HFFc6 (cell line): Measurements from ENCODE around the gene AKAP10. TPM values are rescaled to one million over a fixed set of nuclear protein-coding genes. Genes with fewer than 3 reads are reported as not detected.
"Not testable (repeated sequence)": the region's sequence is repeated elsewhere in the genome, so short reads cannot be mapped to it uniquely, and the experiment has no call there.

Experiments used
- DNase-seq: peaks from one replicate; pipeline ENCODE4 v3.0.0-alpha.2; 2018
- H3K27ac Mint-ChIP-seq: 2 replicates; pipeline ENCODE4 v1.8.0; 2020; ENCODE audit warnings: mild to moderate bottlenecking, mixed read lengths
- H3K27me3 Mint-ChIP-seq: 2 replicates; pipeline ENCODE4 v1.8.0; 2021; ENCODE audit warnings: mild to moderate bottlenecking, moderate library complexity, mixed read lengths; ENCODE audit not compliant: insufficient read depth
- H3K36me3 Mint-ChIP-seq: 2 replicates; pipeline ENCODE4 v1.8.0; 2021; ENCODE audit warnings: low read depth, mixed read lengths
- H3K4me1 Mint-ChIP-seq: 2 replicates; pipeline ENCODE4 v1.8.0; 2020; ENCODE audit warnings: low read depth, mixed read lengths
- H3K4me3 Mint-ChIP-seq: 2 replicates; pipeline ENCODE4 v1.8.0; 2020; ENCODE audit warnings: mild to moderate bottlenecking, moderate library complexity, mixed read lengths
- H3K9me3 Mint-ChIP-seq: 2 replicates; pipeline ENCODE4 v1.8.0; 2020; ENCODE audit warnings: mild to moderate bottlenecking, mixed read lengths
- CTCF ChIP-seq: fragments of 200-600 bp; sonication (generic); IDR thresholded peaks from 2 replicates; pipeline ENCODE4 v1.5.0; 2021; ENCODE audit warnings: antibody characterized with exemption, mild to moderate bottlenecking
- total RNA-seq, 6 experiments: library from RNA; stranded (reverse); fragmentation: NEBNext Ultra II Directional; extraction: Animal tissue kit (Norgen Biotek cat#: 25700); gene quantifications; 2 replicates in 1 of 6; 3 replicates in 5 of 6; pipeline ENCODE4 v1.2.3, GENCODE V29; 2021

Gene AKAP10
- total RNA-seq, 6 experiments from 2014 or later, result 23.3 to 31.3 (median 27.0) TPM

- H3K4me1 Mint-ChIP-seq, result peaks cover 7% of the 10 kb centered on the region; the same call in 1 of the 2 replicates
- H3K36me3 Mint-ChIP-seq, result no peaks in the 10 kb centered on the region
- H3K4me3 Mint-ChIP-seq, result no peak overlapping the region
- no peak for DNase-seq
- H3K27ac Mint-ChIP-seq, result no peak overlapping the region
- no peak for TF ChIP-seq CTCF
- H3K27me3 Mint-ChIP-seq, result no peaks in the 10 kb centered on the region
- no peaks in the 10 kb centered on the region for H3K9me3 Mint-ChIP-seq
Observed at GRCh38 chr17:19865021-19865420, 112.6 kb downstream of the AKAP10 start.

DNA sequence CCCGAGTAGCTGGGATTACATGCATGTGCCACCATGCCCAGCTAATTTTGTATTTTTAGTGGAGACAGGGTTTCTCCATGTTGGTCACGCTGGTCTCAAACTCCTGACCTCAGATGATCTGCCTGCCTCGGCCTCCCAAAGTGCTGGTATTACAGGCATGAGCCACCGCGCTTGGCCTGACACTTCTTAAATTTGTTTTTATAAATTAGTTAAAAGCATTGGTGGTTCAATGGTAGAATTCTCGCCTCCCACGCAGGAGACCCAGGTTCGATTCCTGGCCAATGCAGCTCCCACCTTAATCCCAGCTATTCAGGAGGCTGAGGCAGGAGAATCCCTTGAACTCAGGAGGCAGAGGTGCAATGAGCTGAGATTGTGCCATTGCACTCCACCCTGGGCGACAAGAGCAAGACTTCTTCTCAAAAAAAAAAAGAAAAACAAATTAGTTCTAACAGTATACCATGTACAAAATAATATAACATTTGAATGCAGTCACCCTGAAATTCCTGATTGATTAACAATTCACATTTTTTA lies 116.9 kb downstream of the AKAP10 start:
- not testable (repeated sequence) for DNase-seq, H3K36me3 Mint-ChIP-seq, H3K9me3 Mint-ChIP-seq, H3K27me3 Mint-ChIP-seq, H3K27ac Mint-ChIP-seq, H3K4me3 Mint-ChIP-seq, H3K4me1 Mint-ChIP-seq

DNA sequence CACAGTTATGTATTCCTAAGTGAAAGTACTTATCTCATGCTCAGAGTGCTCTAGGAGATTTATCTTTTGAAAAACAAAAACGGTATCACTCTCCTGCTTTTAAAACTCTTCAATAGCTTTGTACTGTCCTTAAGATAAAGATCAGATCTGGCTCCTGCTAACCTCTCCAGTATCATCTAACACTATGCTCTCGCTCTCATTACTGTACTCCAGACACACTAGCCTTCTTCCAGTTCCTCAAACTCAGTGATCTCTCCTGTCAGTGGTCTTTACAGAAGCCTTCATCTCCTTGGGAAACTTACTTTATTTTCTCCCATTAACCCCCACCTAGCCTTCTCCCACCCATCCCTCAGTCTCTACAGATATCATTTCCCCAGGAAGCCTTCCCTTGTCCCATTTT lies 120.0 kb downstream of the AKAP10 start:
- no peak overlapping the region for H3K27ac Mint-ChIP-seq

More for the DNA sequence above, 120.0 kb downstream of the AKAP10 start:
- no peaks in the 10 kb centered on the region for H3K36me3 Mint-ChIP-seq
- no peak overlapping the region for H3K4me3 Mint-ChIP-seq
- no peaks in the 10 kb centered on the region for H3K4me1 Mint-ChIP-seq
- DNase-seq, result no peak
- H3K27me3 Mint-ChIP-seq, result no peaks in the 10 kb centered on the region
- TF ChIP-seq CTCF, result no peak
- no peaks in the 10 kb centered on the region for H3K9me3 Mint-ChIP-seq

Other genes with a start within 250 kb of the AKAP10 start
- under 1 TPM in 2 of 6 experiments, not detected in 4; 0.24 to 0.25 TPM for gene ALDH3A1, start 229.5 kb downstream of the AKAP10 start, total RNA-seq
- gene ULK2, start 109.9 kb downstream of the AKAP10 start, total RNA-seq, result 10 to 100 TPM in 1 of 6 experiments, 1 to 10 TPM in 5; 4.2 to 10.4 (median 6.3) TPM
- gene SPECC1, start 31.5 kb upstream of the AKAP10 start, total RNA-seq, result 10 to 100 TPM; 19.2 to 33.7 (median 29.4) TPM